ENCODE measurements around the gene AREG.

- TF ChIP-seq CTCF (IDR thresholded peaks at IDR 0.05) = no peak
- no peak for TF ChIP-seq POLR2AphosphoS5 (IDR thresholded peaks at IDR 0.05; ENCODE audit: low read depth, low read length)
Observed at GRCh38 chr4:74455361-74456055, 10.6 kb downstream of the AREG start.

All from Panc1 (cell line).